SK-N-SH (cell line): ENCODE measurements around the gene TSHZ2.

Experiments used
- ELF1 ChIP-seq: IDR thresholded peaks from 2 replicates; pipeline ENCODE4 v1.4.0; 2012
- EP300 ChIP-seq, 2 experiments: IDR thresholded peaks; 2 replicates each; pipeline versions ENCODE4 v1.4.0 to v1.6.1; 2012; ENCODE audit warnings: borderline replicate concordance in 1 of 2, low read depth in 1 of 2, low read length in 1 of 2
- FOXJ3 ChIP-seq: sonication (generic); formaldehyde crosslinking; IDR thresholded peaks from 2 replicates; pipeline ENCODE4 v1.5.1; 2020; ENCODE audit warnings: mild to moderate bottlenecking, missing genetic modification reagents
- MAX ChIP-seq: IDR thresholded peaks from 2 replicates; pipeline ENCODE4 v1.4.0; 2012; ENCODE audit warnings: low read depth
- MXI1 ChIP-seq: IDR thresholded peaks from 2 replicates; pipeline ENCODE4 v1.6.1; 2012; ENCODE audit warnings: mild to moderate bottlenecking, low read depth, low read length, improper control_type of control experiment
- POLR2AphosphoS5 ChIP-seq: IDR thresholded peaks from 2 replicates; pipeline ENCODE4 v1.6.1; 2012; ENCODE audit warnings: low read depth, low read length
- YY1 ChIP-seq: IDR thresholded peaks from 2 replicates; pipeline ENCODE4 v1.4.0; 2012; ENCODE audit warnings: low read depth, mild to moderate bottlenecking
- TF ChIP-seq, protein P1 (sequence below): fragments of 200-600 bp; sonication (generic); IDR thresholded peaks from 2 replicates; pipeline ENCODE4 v1.6.1; 2017; ENCODE audit warnings: antibody characterized with exemption, mild to moderate bottlenecking, moderate library complexity
- TF ChIP-seq, protein P2 (sequence below): fragments of 150-350 bp; IDR thresholded peaks from 2 replicates; pipeline ENCODE4 v1.6.1; 2016; ENCODE audit warnings: mild to moderate bottlenecking, low read depth, low read length

GRCh38 chr20:52945268-52945667 is 26.9 kb upstream of the TSHZ2 start:
- TF ChIP-seq, protein P1, sequence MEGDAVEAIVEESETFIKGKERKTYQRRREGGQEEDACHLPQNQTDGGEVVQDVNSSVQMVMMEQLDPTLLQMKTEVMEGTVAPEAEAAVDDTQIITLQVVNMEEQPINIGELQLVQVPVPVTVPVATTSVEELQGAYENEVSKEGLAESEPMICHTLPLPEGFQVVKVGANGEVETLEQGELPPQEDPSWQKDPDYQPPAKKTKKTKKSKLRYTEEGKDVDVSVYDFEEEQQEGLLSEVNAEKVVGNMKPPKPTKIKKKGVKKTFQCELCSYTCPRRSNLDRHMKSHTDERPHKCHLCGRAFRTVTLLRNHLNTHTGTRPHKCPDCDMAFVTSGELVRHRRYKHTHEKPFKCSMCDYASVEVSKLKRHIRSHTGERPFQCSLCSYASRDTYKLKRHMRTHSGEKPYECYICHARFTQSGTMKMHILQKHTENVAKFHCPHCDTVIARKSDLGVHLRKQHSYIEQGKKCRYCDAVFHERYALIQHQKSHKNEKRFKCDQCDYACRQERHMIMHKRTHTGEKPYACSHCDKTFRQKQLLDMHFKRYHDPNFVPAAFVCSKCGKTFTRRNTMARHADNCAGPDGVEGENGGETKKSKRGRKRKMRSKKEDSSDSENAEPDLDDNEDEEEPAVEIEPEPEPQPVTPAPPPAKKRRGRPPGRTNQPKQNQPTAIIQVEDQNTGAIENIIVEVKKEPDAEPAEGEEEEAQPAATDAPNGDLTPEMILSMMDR: no peak
- TF ChIP-seq POLR2AphosphoS5: no peak
- TF ChIP-seq YY1: no peak
- TF ChIP-seq MAX: no peak
- no peak for TF ChIP-seq ELF1
- no peak for TF ChIP-seq EP300 (IDR thresholded peaks at IDR 0.05; ENCODE audit: borderline replicate concordance in 1 of 2, low read depth in 1 of 2, low read length in 1 of 2)
- no peak for TF ChIP-seq FOXJ3
- no peak for TF ChIP-seq MXI1
- TF ChIP-seq, protein P2, sequence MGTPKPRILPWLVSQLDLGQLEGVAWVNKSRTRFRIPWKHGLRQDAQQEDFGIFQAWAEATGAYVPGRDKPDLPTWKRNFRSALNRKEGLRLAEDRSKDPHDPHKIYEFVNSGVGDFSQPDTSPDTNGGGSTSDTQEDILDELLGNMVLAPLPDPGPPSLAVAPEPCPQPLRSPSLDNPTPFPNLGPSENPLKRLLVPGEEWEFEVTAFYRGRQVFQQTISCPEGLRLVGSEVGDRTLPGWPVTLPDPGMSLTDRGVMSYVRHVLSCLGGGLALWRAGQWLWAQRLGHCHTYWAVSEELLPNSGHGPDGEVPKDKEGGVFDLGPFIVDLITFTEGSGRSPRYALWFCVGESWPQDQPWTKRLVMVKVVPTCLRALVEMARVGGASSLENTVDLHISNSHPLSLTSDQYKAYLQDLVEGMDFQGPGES: no peak
